Gastrocnemius medialis (tissue), 4 donors: ENCODE measurements around the gene MCF2L.

Experiments
- POLR2A ChIP-seq, 2 donors: fragments of 450-650 bp; IDR thresholded peaks; one replicate each; pipeline ENCODE4 v1.6.1; 2017; ENCODE audit warnings: antibody characterized with exemption in 2 of 2, mild to moderate bottlenecking in 2 of 2, moderate library complexity in 2 of 2
- TF ChIP-seq, protein P1 (sequence below), 5 experiments: fragments of 450-650 bp in 3 of 5; fragments of 200-600 bp in 2 of 5; sonication (generic) in 2 of 5; IDR thresholded peaks in 4 of 5; conservative IDR thresholded peaks in 1 of 5; 1 replicate in 4 of 5; 2 replicates in 1 of 5; pipeline ENCODE4 v1.5.1; 2016 to 2019; ENCODE audit warnings: antibody characterized with exemption in 5 of 5, mild to moderate bottlenecking in 3 of 5, moderate library complexity in 3 of 5

DNA sequence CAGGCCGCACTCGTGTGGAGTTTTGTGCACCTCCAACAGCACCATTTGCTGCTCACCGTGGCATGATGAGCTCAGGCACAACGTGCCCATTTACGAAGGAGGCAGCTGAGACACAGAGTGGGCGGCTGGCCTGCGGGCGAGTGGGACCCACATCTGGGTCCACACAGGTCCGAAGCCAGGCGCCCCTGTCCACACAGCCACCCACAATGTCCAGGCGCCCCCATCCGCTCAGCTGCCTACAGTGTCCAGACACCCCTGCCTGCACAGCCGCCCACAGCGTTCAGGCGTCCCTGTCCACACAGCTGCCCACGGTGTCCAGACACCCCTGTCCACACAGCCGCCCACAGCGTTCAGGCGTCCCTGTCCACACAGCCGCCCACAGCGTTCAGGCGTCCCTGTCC, 94.1 kb downstream of the MCF2L start:
- TF ChIP-seq, protein P1, sequence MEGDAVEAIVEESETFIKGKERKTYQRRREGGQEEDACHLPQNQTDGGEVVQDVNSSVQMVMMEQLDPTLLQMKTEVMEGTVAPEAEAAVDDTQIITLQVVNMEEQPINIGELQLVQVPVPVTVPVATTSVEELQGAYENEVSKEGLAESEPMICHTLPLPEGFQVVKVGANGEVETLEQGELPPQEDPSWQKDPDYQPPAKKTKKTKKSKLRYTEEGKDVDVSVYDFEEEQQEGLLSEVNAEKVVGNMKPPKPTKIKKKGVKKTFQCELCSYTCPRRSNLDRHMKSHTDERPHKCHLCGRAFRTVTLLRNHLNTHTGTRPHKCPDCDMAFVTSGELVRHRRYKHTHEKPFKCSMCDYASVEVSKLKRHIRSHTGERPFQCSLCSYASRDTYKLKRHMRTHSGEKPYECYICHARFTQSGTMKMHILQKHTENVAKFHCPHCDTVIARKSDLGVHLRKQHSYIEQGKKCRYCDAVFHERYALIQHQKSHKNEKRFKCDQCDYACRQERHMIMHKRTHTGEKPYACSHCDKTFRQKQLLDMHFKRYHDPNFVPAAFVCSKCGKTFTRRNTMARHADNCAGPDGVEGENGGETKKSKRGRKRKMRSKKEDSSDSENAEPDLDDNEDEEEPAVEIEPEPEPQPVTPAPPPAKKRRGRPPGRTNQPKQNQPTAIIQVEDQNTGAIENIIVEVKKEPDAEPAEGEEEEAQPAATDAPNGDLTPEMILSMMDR (IDR thresholded peaks at IDR 0.05 in 4 of 5, conservative IDR thresholded peaks at IDR 0.05 in 1 of 5), result no peak
- TF ChIP-seq POLR2A (IDR thresholded peaks at IDR 0.05), result no peak
